Body of pancreas (tissue), 4 donors: ENCODE measurements around the gene TMEM187. TPM values are rescaled to one million over a fixed set of nuclear protein-coding genes. Genes with fewer than 3 reads are reported as not detected.
"Not testable (repeated sequence)": the region's sequence is repeated elsewhere in the genome, so short reads cannot be mapped to it uniquely, and the experiment has no call there.

ENCODE experiments used
- ATAC-seq: fragments of 150-250 bp; one replicate; pipeline ENCODE4 v1.9.1; 2016
- DNase-seq, 4 donors: peaks; one replicate each; pipeline ENCODE4 v3.0.0-alpha.2; 2019
- H3K27ac ChIP-seq, 4 donors: fragments of 200-600 bp; sonication (generic); 1 replicate in 3 of 4; 2 replicates in 1 of 4; pipeline versions ENCODE4 v1.5.1 to v1.6.1; 2016 to 2019; ENCODE audit warnings: mild to moderate bottlenecking in 1 of 4, mixed read lengths in 1 of 4, moderate library complexity in 1 of 4
- H3K27me3 ChIP-seq, 2 donors: fragments of 200-600 bp; sonication (generic); one replicate each; pipeline ENCODE4 v1.6.0; 2016; ENCODE audit warnings: mild to moderate bottlenecking in 1 of 2
- H3K36me3 ChIP-seq, 2 donors: fragments of 200-600 bp; sonication (generic); replicated peaks in 1 of 2; 2 replicates each; pipeline ENCODE4 v1.5.1; 2016; ENCODE audit warnings: low read depth in 2 of 2; ENCODE audit not compliant: insufficient read depth in 1 of 2
- H3K4me1 ChIP-seq: fragments of 200-600 bp; sonication (generic); one replicate; pipeline ENCODE4 v1.6.0; 2016
- H3K4me3 ChIP-seq, 2 donors: fragments of 200-600 bp; sonication (generic); 1 replicate in 1 of 2; 2 replicates in 1 of 2; pipeline ENCODE4 v1.5.1; 2016 to 2019
- H3K9me3 ChIP-seq, 3 donors: fragments of 200-600 bp; sonication (generic); 1 replicate in 2 of 3; 2 replicates in 1 of 3; pipeline ENCODE4 v1.5.1; 2016
- POLR2A ChIP-seq, 3 donors: fragments of 450-650 bp; IDR thresholded peaks; one replicate each; pipeline ENCODE4 v1.6.1; 2016; ENCODE audit warnings: antibody characterized with exemption in 3 of 3, mild to moderate bottlenecking in 2 of 3
- WGBS, 2 donors: methylation state at CpG; one replicate each; pipeline ENCODE4 v1.1.5; 2017; 5-methylcytosine and 5-hydroxymethylcytosine counted together
- intact Hi-C: fragments of 100-400 bp; cut with DNase I; formaldehyde crosslinking; loops from one replicate; pipeline ENCODE4 v1.15.1; 2023
- total RNA-seq, 2 donors: library from RNA; depleted of rRNA; stranded (reverse); fragments of >200 nt; gene quantifications; one replicate each; pipeline ENCODE4 v1.1.0, GENCODE V29; 2016
- TF ChIP-seq, protein P1 (sequence below), 7 experiments: fragments of 450-650 bp in 4 of 7; fragments of 200-600 bp in 3 of 7; sonication (generic) in 3 of 7; IDR thresholded peaks; one replicate each; pipeline ENCODE4 v1.5.1; 2016 to 2019; ENCODE audit warnings: antibody characterized with exemption in 7 of 7

The TMEM187 gene
- total RNA-seq, 2 donors from 2014 or later = 8.8 to 10.9 TPM

DNA sequence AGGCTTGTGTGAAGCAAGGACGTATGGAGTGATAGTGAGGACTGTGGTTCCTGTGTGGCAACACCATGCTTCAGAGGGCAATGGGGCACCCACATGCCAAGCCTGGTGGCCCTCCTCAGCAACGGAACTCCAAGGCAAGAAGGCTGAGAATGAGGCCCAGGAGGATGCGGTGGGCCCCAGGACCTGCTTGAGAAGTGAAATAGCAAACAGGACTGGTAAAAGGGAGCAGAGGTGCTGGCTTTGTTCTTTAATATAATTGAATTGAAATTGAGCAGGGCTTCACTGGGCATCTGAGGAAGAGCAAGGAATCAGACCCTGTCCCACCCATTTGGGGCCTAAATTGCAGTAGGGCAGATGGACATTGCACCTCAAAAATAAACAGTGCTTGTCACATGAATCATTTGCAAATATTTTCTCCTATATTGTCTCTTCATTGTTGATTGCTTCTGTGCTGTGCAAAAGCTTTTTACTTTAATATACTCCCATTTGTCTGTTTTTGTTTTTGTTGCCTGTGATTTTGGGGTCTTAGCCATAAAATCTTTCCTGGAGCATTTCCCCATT lies 2.3 kb downstream of the TMEM187 start:
- Histone ChIP-seq H3K36me3 (no peaks in the 10 kb centered on the region), H3K4me1 (peaks cover 14% of the 10 kb centered on the region), H3K27ac (peak overlapping the region in 3 of 4 donors; percentile 94 to 98 (median 95)), H3K27me3 (no peaks in the 10 kb centered on the region), H3K9me3 (no peaks in the 10 kb centered on the region), H3K4me3 (no peak overlapping the region)
- 55% methylated on average over 3 of the region's 3 CpGs; no CpG with 5 or more reads in 1 of the 2 donors for WGBS, 2 donors
- TF ChIP-seq POLR2A (IDR thresholded peaks at IDR 0.05) = no peak
- TF ChIP-seq, protein P1, sequence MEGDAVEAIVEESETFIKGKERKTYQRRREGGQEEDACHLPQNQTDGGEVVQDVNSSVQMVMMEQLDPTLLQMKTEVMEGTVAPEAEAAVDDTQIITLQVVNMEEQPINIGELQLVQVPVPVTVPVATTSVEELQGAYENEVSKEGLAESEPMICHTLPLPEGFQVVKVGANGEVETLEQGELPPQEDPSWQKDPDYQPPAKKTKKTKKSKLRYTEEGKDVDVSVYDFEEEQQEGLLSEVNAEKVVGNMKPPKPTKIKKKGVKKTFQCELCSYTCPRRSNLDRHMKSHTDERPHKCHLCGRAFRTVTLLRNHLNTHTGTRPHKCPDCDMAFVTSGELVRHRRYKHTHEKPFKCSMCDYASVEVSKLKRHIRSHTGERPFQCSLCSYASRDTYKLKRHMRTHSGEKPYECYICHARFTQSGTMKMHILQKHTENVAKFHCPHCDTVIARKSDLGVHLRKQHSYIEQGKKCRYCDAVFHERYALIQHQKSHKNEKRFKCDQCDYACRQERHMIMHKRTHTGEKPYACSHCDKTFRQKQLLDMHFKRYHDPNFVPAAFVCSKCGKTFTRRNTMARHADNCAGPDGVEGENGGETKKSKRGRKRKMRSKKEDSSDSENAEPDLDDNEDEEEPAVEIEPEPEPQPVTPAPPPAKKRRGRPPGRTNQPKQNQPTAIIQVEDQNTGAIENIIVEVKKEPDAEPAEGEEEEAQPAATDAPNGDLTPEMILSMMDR (IDR thresholded peaks at IDR 0.05) = no peak
- DNase-seq = peak in 1 of 4 donors; percentile 10
- no peak for ATAC-seq
- intact Hi-C loops = no loop called here

DNA sequence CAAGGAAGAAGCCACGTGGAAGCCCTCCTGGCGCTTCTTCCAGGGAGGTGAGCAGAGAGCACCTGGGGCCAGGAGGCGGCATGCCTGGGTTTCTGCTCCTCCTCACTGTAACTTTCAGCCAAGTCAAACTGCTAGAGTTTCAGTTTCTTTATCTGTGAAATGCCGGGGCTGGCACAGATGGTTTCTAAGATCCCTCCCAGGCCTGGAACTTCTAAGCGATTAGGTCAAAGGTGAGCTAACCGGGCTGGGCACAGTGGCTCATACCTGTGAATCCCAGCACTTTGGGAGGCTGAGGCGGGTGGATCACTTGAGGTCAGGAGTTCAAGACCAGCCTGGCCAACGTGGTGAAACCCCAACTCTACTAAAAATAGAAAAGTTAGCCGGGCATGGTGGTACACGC lies 7.8 kb downstream of the TMEM187 start:
- Histone ChIP-seq H3K27ac (peak overlapping the region in 3 of 4 donors; percentile 54 to 68 (median 66)), H3K4me1 (peaks cover 24% of the 10 kb centered on the region)
- ATAC-seq (peak; percentile 85), DNase-seq (peak in 3 of 4 donors; percentile 43 to 59 (median 44))
- intact Hi-C loops, H3K9me3 ChIP-seq, H3K27me3 ChIP-seq, H3K36me3 ChIP-seq, H3K4me3 ChIP-seq: not testable (repeated sequence)
- 24 to 30% methylated on average over 4 to 7 of the region's 10 CpGs for WGBS, 2 donors

DNA sequence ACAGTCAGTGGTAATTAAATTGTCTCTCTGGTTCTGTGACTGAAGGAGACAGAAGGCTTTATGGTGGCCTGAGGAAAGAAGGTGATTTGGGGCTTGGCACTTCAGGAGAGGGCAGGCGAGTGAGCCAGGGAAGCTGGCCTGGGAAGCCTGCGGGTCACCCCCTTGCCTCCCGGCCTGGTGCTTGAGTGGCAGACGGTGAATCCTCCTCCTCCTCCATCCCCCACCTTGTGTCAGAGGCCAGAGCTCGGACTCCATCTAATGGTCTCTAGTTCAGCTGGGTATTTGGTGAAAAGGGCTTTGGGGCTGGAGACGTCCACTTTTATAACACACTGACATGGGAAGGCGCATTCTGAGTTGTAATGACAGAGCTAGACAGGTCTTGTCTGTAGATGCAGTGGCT lies 8.7 kb downstream of the TMEM187 start:
- Histone ChIP-seq H3K4me3 (no peak overlapping the region), H3K4me1 (peaks cover 30% of the 10 kb centered on the region), H3K27me3 (no peaks in the 10 kb centered on the region), H3K9me3 (no peaks in the 10 kb centered on the region), H3K27ac (peak overlapping the region in 2 of 4 donors; percentile 36 to 66), H3K36me3 (no peaks in the 10 kb centered on the region)
- intact Hi-C loops = no loop called here
- DNase-seq (no peak), ATAC-seq (no peak)
- WGBS, 2 donors = 72 to 100% methylated on average over 1 to 4 of the region's 7 CpGs
- TF ChIP-seq, protein P1 (IDR thresholded peaks at IDR 0.05) = no peak
- no peak for TF ChIP-seq POLR2A (IDR thresholded peaks at IDR 0.05)

DNA sequence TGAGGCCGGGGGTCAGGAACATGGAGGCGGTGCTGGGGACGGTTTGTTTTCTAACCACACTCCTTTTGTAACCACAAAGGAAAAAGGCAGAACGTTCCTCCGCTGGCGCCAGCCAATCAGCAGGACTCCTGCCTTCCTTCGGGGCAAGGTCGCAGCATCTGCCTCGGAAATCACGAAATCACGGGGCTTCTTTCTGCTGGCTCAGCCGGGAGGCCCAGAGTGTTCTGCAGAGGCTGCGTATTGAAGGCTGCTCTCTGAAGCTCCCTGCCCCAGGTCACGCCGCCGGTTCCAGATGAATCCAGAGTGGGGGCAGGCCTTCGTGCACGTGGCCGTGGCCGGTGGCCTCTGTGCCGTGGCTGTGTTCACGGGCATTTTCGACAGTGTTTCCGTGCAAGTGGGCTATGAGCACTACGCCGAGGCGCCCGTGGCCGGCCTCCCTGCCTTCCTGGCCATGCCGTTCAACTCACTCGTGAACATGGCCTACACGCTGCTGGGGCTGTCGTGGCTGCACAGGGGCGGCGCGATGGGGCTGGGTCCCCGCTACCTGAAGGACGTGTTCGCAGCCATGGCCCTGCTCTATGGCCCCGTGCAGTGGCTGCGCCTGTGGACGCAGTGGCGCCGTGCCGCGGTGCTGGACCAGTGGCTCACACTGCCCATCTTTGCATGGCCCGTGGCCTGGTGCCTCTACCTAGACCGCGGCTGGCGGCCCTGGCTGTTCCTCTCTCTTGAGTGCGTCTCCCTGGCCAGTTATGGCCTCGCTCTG lies 9.4 kb downstream of the TMEM187 start:
- H3K27ac ChIP-seq = peak overlapping the region in 2 of 4 donors; percentile 1 to 66
- no peaks in the 10 kb centered on the region for H3K9me3 ChIP-seq
- intact Hi-C loops = no loop called here
- H3K4me1 ChIP-seq = peaks cover 35% of the 10 kb centered on the region
- ATAC-seq (no peak), DNase-seq (peak in 2 of 4 donors; percentile 34 to 61)
- no peaks in the 10 kb centered on the region for H3K36me3 ChIP-seq
- no peak overlapping the region for H3K4me3 ChIP-seq
- no peaks in the 10 kb centered on the region for H3K27me3 ChIP-seq
- no peak for TF ChIP-seq POLR2A (IDR thresholded peaks at IDR 0.05)
- TF ChIP-seq, protein P1 (IDR thresholded peaks at IDR 0.05) = no peak
- WGBS, 2 donors = 54% methylated on average over 22 of the region's 52 CpGs; no CpG with 5 or more reads in 1 of the 2 donors

DNA sequence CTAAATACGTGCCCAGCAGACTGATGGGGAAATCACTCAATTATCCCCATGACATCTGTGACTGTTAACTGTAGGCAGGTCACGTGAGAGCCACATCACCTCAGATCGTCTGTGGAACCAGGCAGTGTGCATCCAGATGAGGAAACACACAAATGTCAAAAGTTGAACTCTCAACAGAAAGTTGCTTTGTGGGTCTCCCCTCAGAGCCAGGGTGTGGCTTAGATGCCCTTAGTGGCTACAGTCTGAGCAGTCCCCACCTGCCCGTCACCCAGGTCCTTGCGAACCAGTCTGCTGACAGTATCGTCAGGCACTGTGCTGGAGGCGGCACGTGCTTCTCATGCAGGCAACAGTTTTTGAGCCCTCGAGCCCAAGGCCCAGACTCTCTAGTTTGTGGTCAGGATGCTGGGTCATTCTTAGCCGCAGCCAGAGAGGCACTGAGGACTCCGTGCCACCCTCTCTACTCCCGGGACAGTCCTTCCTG lies 10.8 kb downstream of the TMEM187 start:
- intact Hi-C loops = no loop called here
- Histone ChIP-seq H3K27ac (no peak overlapping the region), H3K4me3 (no peak overlapping the region), H3K36me3 (no peaks in the 10 kb centered on the region), H3K4me1 (peaks cover 35% of the 10 kb centered on the region), H3K9me3 (no peaks in the 10 kb centered on the region), H3K27me3 (no peaks in the 10 kb centered on the region)
- no peak for ATAC-seq
- 76% methylated on average over 8 of the region's 12 CpGs; no CpG with 5 or more reads in 1 of the 2 donors for WGBS, 2 donors
- TF ChIP-seq POLR2A (IDR thresholded peaks at IDR 0.05) = no peak
- TF ChIP-seq, protein P1 (IDR thresholded peaks at IDR 0.05) = no peak
- no peak for DNase-seq
